Endodermal cell (in vitro differentiated cells): ENCODE data around the gene GIT1. TPM values are rescaled to one million over a fixed set of nuclear protein-coding genes. Genes with fewer than 3 reads are reported as not detected.

Source experiments
- DNase-seq: peaks from one replicate; pipeline ENCODE4 v3.0.0-alpha.2; 2017
- H3K27ac ChIP-seq: 2 replicates; pipeline ENCODE4 v1.5.1; 2013; ENCODE audit warnings: mild to moderate bottlenecking, low read depth, low read length, moderate library complexity
- H3K27me3 ChIP-seq: 2 replicates; pipeline ENCODE4 v1.6.1; 2013; ENCODE audit warnings: mild to moderate bottlenecking, low read length, moderate library complexity; ENCODE audit not compliant: insufficient read depth, control insufficient read depth, poor library complexity, severe bottlenecking
- H3K36me3 ChIP-seq: 2 replicates; pipeline ENCODE4 v1.7.0; 2013; ENCODE audit warnings: mild to moderate bottlenecking, low read length, moderate library complexity; ENCODE audit not compliant: control insufficient read depth, insufficient read depth
- H3K4me1 ChIP-seq: one replicate; pipeline ENCODE4 v1.7.0; 2013; ENCODE audit warnings: low read length; ENCODE audit not compliant: control insufficient read depth, insufficient read depth
- H3K4me3 ChIP-seq: 2 replicates; pipeline ENCODE4 v1.5.1; 2013; ENCODE audit warnings: mild to moderate bottlenecking, low read length, moderate library complexity
- H3K9ac ChIP-seq: 2 replicates; pipeline ENCODE4 v1.6.1; 2013; ENCODE audit warnings: mild to moderate bottlenecking, low read length, moderate library complexity; ENCODE audit not compliant: poor library complexity, severe bottlenecking; ENCODE audit errors: extremely low read depth
- H3K9me3 ChIP-seq: 2 replicates; pipeline ENCODE4 v1.6.1; 2013; ENCODE audit warnings: mild to moderate bottlenecking, low read length, moderate library complexity; ENCODE audit not compliant: control insufficient read depth
- H3K27ac Mint-ChIP-seq: 2 replicates; pipeline ENCODE4 v1.8.0; 2020; ENCODE audit warnings: mixed read lengths
- H3K27me3 Mint-ChIP-seq: 2 replicates; pipeline ENCODE4 v1.8.0; 2021; ENCODE audit warnings: mild to moderate bottlenecking, mixed read lengths; ENCODE audit not compliant: insufficient read depth
- H3K36me3 Mint-ChIP-seq: 2 replicates; pipeline ENCODE4 v1.8.0; 2020; ENCODE audit warnings: low read depth, mixed read lengths
- H3K4me1 Mint-ChIP-seq: 2 replicates; pipeline ENCODE4 v1.8.0; 2020; ENCODE audit warnings: mixed read lengths
- H3K4me3 Mint-ChIP-seq: 2 replicates; pipeline ENCODE4 v1.8.0; 2020; ENCODE audit warnings: mild to moderate bottlenecking, moderate library complexity, mixed read lengths
- H3K9me3 Mint-ChIP-seq: 2 replicates; pipeline ENCODE4 v1.8.0; 2020; ENCODE audit warnings: mild to moderate bottlenecking, mixed read lengths
- WGBS, 2 experiments: methylation state at CpG; one replicate each; pipeline versions ENCODE4 v1.1.5 to v1.1.7; 2013; ENCODE audit warnings: missing lambda C conversion rate in 2 of 2, mixed read lengths in 1 of 2; ENCODE audit not compliant: insufficient coverage in 1 of 2, insufficient read length in 1 of 2; 5-methylcytosine and 5-hydroxymethylcytosine counted together
- total RNA-seq, 2 donors: library from RNA; stranded (reverse); fragmentation: NEBNext Ultra II Directional in 1 of 2; extraction: Animal tissue kit (Norgen Biotek cat#: 25700) in 1 of 2; gene quantifications; 2 replicates in 1 of 2; 3 replicates in 1 of 2; pipeline ENCODE4 v1.2.1, GENCODE V29; 2021
- TF ChIP-seq, protein P1 (sequence below): fragments of 200-600 bp; sonication (generic); conservative IDR thresholded peaks from 2 replicates; pipeline ENCODE4 v1.5.0; 2021; ENCODE audit warnings: antibody characterized with exemption, mild to moderate bottlenecking

The GIT1 gene
- total RNA-seq, 2 donors from 2014 or later, result 45.0 to 61.8 TPM

DNA sequence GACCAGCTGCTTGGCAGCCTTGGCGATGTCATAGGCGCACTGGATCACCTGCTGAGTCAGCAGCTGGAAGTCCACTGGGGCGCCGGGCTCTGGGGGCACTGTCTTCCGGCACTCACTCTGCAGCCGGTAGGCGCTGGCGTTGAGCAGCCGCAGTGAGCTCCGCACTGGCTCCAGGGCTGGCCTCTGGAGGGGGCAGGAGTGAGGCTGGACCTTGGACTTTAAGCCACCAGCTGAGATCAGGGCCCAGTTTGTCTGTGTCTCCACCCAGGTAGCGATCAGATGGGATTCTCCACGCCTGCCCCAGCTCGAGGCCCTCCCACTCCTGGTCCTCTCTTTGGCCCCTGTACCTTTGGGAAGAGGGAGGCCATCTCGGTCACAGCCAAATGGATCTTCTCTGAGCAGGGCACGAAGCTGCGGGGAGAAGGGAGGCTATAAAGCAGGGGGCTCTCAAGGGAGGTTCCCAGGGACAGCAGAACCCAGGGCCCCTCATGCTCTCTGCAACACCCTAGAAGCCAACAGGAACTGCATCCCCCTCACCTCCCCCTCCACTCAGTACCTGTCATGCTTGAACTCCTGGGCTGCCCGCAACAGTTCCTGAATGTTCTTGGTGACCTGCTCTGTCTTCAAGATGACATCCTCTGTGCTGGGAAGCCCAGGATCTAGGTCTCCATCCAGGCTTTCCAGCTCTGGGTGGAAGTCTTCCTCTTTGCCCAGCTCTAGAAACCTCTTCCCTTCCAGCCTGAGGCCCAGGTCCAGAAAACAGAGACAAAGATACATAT, 14.5 kb downstream of the GIT1 start:
- Histone ChIP-seq H3K4me1 (no peaks in the 10 kb centered on the region), H3K27ac (no peak overlapping the region), H3K4me3 (no peak overlapping the region), H3K27me3 (no peaks in the 10 kb centered on the region), H3K36me3 (peaks cover 26% of the 10 kb centered on the region), H3K9ac (no peak overlapping the region), H3K9me3 (no peaks in the 10 kb centered on the region)
- Mint-ChIP-seq H3K4me1 (no peaks in the 10 kb centered on the region), H3K36me3 (peaks cover 16% of the 10 kb centered on the region), H3K27me3 (peaks cover 15% of the 10 kb centered on the region), H3K9me3 (no peaks in the 10 kb centered on the region), H3K4me3 (no peak overlapping the region), H3K27ac (no peak overlapping the region)
- WGBS, 2 experiments, result 91 to 94% methylated on average over 14 to 17 of the region's 17 CpGs
- no peak for DNase-seq
- TF ChIP-seq, protein P1, sequence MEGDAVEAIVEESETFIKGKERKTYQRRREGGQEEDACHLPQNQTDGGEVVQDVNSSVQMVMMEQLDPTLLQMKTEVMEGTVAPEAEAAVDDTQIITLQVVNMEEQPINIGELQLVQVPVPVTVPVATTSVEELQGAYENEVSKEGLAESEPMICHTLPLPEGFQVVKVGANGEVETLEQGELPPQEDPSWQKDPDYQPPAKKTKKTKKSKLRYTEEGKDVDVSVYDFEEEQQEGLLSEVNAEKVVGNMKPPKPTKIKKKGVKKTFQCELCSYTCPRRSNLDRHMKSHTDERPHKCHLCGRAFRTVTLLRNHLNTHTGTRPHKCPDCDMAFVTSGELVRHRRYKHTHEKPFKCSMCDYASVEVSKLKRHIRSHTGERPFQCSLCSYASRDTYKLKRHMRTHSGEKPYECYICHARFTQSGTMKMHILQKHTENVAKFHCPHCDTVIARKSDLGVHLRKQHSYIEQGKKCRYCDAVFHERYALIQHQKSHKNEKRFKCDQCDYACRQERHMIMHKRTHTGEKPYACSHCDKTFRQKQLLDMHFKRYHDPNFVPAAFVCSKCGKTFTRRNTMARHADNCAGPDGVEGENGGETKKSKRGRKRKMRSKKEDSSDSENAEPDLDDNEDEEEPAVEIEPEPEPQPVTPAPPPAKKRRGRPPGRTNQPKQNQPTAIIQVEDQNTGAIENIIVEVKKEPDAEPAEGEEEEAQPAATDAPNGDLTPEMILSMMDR, result no peak

DNA sequence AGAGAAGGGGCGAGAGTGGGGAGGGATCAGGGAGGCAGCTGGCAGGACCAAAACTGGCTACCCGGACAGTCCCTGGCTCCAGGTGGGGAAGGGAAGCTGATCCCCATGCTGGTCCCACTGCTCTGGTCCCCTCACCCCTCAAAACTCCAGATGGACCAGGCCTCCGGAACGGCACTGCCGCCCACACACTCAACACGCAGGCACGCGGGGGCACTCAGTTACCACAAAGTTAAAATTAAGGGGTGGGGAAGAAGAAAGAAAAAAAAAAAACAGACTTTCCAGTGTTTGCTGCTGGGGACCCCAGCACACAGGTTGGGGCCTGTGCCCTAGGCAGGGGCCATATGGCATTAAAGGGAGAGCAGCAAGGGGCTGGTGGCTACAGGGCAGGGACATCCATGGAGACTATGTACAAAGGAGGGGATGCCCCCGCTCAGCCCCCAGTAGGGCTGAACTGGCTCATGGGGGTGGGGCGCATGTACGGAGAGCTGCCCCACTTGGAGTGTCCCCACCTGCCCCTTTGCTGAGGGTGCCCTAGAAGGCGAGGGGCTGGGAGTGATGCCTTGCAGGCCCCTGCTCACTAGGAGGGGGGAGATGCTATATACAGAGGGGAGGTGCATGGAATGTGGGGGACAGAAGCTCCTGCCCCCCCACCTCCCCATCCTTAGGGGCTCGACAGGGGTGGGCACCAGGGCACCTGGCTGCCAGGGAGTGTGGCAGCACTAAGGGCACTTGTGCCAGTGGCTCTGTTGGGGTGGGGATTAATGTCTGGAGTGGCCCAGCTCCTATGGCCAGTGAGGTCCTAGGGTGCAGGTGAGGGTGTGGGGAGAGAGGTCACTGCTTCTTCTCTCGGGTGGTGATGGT, 15.3 kb downstream of the GIT1 start:
- 95 to 100% methylated on average over 4 to 14 of the region's 14 CpGs for WGBS, 2 experiments
- H3K27ac Mint-ChIP-seq, result no peak overlapping the region
- H3K9ac ChIP-seq, result no peak overlapping the region
- H3K36me3 Mint-ChIP-seq, result peaks cover 16% of the 10 kb centered on the region
- H3K9me3 Mint-ChIP-seq, result no peaks in the 10 kb centered on the region
- no peaks in the 10 kb centered on the region for H3K27me3 ChIP-seq
- H3K9me3 ChIP-seq, result no peaks in the 10 kb centered on the region
- H3K4me1 Mint-ChIP-seq, result peaks cover 3% of the 10 kb centered on the region
- no peaks in the 10 kb centered on the region for H3K4me1 ChIP-seq
- no peak overlapping the region for H3K27ac ChIP-seq
- H3K4me3 Mint-ChIP-seq, result no peak overlapping the region
- peaks cover 17% of the 10 kb centered on the region for H3K27me3 Mint-ChIP-seq
- H3K4me3 ChIP-seq, result no peak overlapping the region
- TF ChIP-seq, protein P1, result no peak
- DNase-seq, result no peak
- H3K36me3 ChIP-seq, result peaks cover 21% of the 10 kb centered on the region

DNA sequence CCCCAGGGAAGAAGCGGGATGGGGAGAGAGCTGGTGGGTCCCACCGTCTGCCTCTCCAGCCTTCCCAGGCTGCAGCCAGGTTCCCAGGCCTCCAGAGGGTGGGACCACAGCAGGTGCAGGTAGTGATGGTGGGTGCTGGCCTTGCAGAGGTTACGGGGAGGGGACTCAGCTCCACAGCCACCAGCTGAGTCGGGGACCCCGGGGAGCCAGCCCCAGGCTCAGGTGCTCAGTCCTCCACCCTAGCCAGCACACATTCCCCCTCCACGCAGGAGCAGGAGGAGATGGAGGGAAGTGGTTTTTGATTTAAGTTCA, 15.9 kb downstream of the GIT1 start:
- Histone ChIP-seq H3K36me3 (peaks cover 20% of the 10 kb centered on the region), H3K9me3 (no peaks in the 10 kb centered on the region), H3K4me3 (no peak overlapping the region), H3K4me1 (no peaks in the 10 kb centered on the region), H3K27me3 (no peaks in the 10 kb centered on the region), H3K27ac (no peak overlapping the region), H3K9ac (no peak overlapping the region)
- TF ChIP-seq, protein P1, result no peak
- peaks cover 15% of the 10 kb centered on the region for H3K36me3 Mint-ChIP-seq
- H3K4me1 Mint-ChIP-seq, result peaks cover 4% of the 10 kb centered on the region
- no peaks in the 10 kb centered on the region for H3K9me3 Mint-ChIP-seq
- DNase-seq, result no peak
- 96% methylated on average over 6 of the region's 6 CpGs; no CpG with 5 or more reads in 1 of the 2 experiments for WGBS, 2 experiments
- no peak overlapping the region for H3K27ac Mint-ChIP-seq
- peaks cover 18% of the 10 kb centered on the region for H3K27me3 Mint-ChIP-seq
- no peak overlapping the region for H3K4me3 Mint-ChIP-seq
